A549 (cell line): ENCODE measurements around the gene TP53BP1. TPM values are rescaled to one million over a fixed set of nuclear protein-coding genes. Genes with fewer than 3 reads are reported as not detected.

Source experiments
- ATAC-seq, 2 experiments: fragments of 200-7000 bp in 1 of 2; fragments of >200 bp in 1 of 2; cut with Nextera tagmentation in 1 of 2; cut with Tn5 transposase in 1 of 2; 3 replicates each; pipeline versions ENCODE4 v1.8.0 to v1.9.1; 2018 to 2020; ENCODE audit warnings: mild to moderate bottlenecking in 1 of 2, moderate library complexity in 1 of 2
- CTCF ChIA-PET: fragments of 300-600 bp; sonication (Branson Sonifier 250); formaldehyde crosslinking; extraction: SDS; loops from one replicate; lab custom pipeline; 2021; ENCODE audit warnings: antibody characterized with exemption, inconsistent platforms; lab: Yijun Ruan, JAX
- POLR2A ChIA-PET: fragments of 350-600 bp; formaldehyde crosslinking; extraction: SDS; loops from one replicate; lab custom pipeline; 2021; ENCODE audit warnings: antibody characterized with exemption, inconsistent platforms; lab: Yijun Ruan, JAX
- DNase-seq, 2 experiments: peaks; one replicate each; pipeline versions ENCODE4 v3.0.0 to v3.0.0-alpha.2; 2011 to 2016; ENCODE audit warnings: low read depth in 1 of 2, low spot score in 1 of 2
- FAIRE-seq: peaks from 2 replicates; lab custom pipeline; 2011; peaks lifted over from hg19 to GRCh38; lab: Jason Lieb, UNC
- H3K27ac ChIP-seq, 2 experiments: fragments of >200 bp; sonication (Bioruptor Twin); formaldehyde crosslinking; 3 replicates each; pipeline ENCODE4 v1.5.1; 2016 to 2017
- H3K4me1 ChIP-seq: fragments of >200 bp; sonication (Bioruptor Twin); formaldehyde crosslinking; 3 replicates; pipeline ENCODE4 v1.6.1; 2016
- H3K4me2 ChIP-seq: fragments of >200 bp; sonication (Bioruptor Twin); formaldehyde crosslinking; 3 replicates; pipeline ENCODE4 v1.6.1; 2016
- H3K4me3 ChIP-seq: fragments of >200 bp; sonication (Bioruptor Twin); formaldehyde crosslinking; 3 replicates; pipeline ENCODE4 v1.5.1; 2016
- H3K9me3 ChIP-seq: fragments of >200 bp; sonication (Bioruptor Twin); formaldehyde crosslinking; 3 replicates; pipeline ENCODE4 v1.6.1; 2016
- BCL3 ChIP-seq: fragments of >200 bp; sonication (Bioruptor Twin); formaldehyde crosslinking; IDR thresholded peaks from 3 replicates; pipeline ENCODE4 v1.6.1; 2016
- CBX2 ChIP-seq: fragments of 200-600 bp; sonication (generic); IDR thresholded peaks from 2 replicates; pipeline ENCODE4 v1.6.1; 2016; ENCODE audit warnings: low read depth, mild to moderate bottlenecking, borderline replicate concordance
- CBX8 ChIP-seq: fragments of 200-600 bp; sonication (generic); IDR thresholded peaks from 2 replicates; pipeline ENCODE4 v1.6.1; 2016
- CEBPB ChIP-seq, 2 experiments: fragments of >200 bp in 1 of 2; sonication (Bioruptor Twin) in 1 of 2; formaldehyde crosslinking in 1 of 2; IDR thresholded peaks; 2 replicates each; pipeline ENCODE4 v1.6.1; 2012 to 2016
- CHD4 ChIP-seq: fragments of 200-600 bp; sonication (generic); IDR thresholded peaks from 2 replicates; pipeline ENCODE4 v1.6.1; 2016; ENCODE audit warnings: antibody characterized with exemption, mild to moderate bottlenecking, borderline replicate concordance
- E2F6 ChIP-seq: IDR thresholded peaks from 2 replicates; pipeline ENCODE4 v1.6.1; 2012; ENCODE audit warnings: low read depth, borderline replicate concordance
- EHMT2 ChIP-seq: fragments of 200-600 bp; sonication (generic); IDR thresholded peaks from 2 replicates; pipeline ENCODE4 v1.6.1; 2016; ENCODE audit warnings: antibody characterized with exemption, low read depth, mild to moderate bottlenecking, moderate library complexity
- ELK1 ChIP-seq: fragments of 150-350 bp; IDR thresholded peaks from 2 replicates; pipeline ENCODE4 v1.6.1; 2014; ENCODE audit warnings: low read depth, mild to moderate bottlenecking, low read length
- EP300 ChIP-seq, 2 experiments: fragments of >200 bp; sonication (Bioruptor Twin); formaldehyde crosslinking; IDR thresholded peaks; 2 replicates in 1 of 2; 3 replicates in 1 of 2; pipeline ENCODE4 v1.6.1; 2016 to 2017
- FOSB ChIP-seq: fragments of 250-450 bp; sonication (Bioruptor Pico); IDR thresholded peaks from 2 replicates; pipeline ENCODE4 v1.5.0; 2020; ENCODE audit warnings: mild to moderate bottlenecking, moderate library complexity
- FOXS1 ChIP-seq: fragments of 250-450 bp; sonication (Bioruptor Pico); IDR thresholded peaks from 2 replicates; pipeline ENCODE4 v1.5.0; 2020; ENCODE audit warnings: mild to moderate bottlenecking, moderate library complexity
- GATA3 ChIP-seq: IDR thresholded peaks from 2 replicates; pipeline ENCODE4 v1.6.1; 2012; ENCODE audit warnings: borderline replicate concordance
- HEYL ChIP-seq: fragments of 250-450 bp; sonication (Bioruptor Pico); IDR thresholded peaks from 2 replicates; pipeline ENCODE4 v1.8.0; 2021; ENCODE audit warnings: mild to moderate bottlenecking, moderate library complexity
- HOXA7 ChIP-seq: fragments of 250-450 bp; sonication (Bioruptor Pico); IDR thresholded peaks from 2 replicates; pipeline ENCODE4 v1.5.0; 2020; ENCODE audit warnings: mild to moderate bottlenecking, moderate library complexity
- HOXB13 ChIP-seq: fragments of 250-450 bp; sonication (Bioruptor Pico); IDR thresholded peaks from 2 replicates; pipeline ENCODE4 v1.5.0; 2020; ENCODE audit warnings: low read depth, mild to moderate bottlenecking, moderate library complexity
- HOXB5 ChIP-seq: fragments of 250-450 bp; sonication (Bioruptor Pico); IDR thresholded peaks from 2 replicates; pipeline ENCODE4 v1.5.0; 2020; ENCODE audit warnings: mild to moderate bottlenecking, moderate library complexity
- JUN ChIP-seq, 2 experiments: fragments of >200 bp; sonication (Bioruptor Twin); formaldehyde crosslinking; IDR thresholded peaks; 2 replicates in 1 of 2; 3 replicates in 1 of 2; pipeline ENCODE4 v1.6.1; 2016 to 2017
- JUNB ChIP-seq: fragments of >200 bp; sonication (Bioruptor Twin); formaldehyde crosslinking; IDR thresholded peaks from 2 replicates; pipeline ENCODE4 v1.6.1; 2016
- KDM1A ChIP-seq: fragments of 200-600 bp; sonication (generic); IDR thresholded peaks from 2 replicates; pipeline ENCODE4 v1.6.1; 2016; ENCODE audit warnings: low read depth, mild to moderate bottlenecking
- MAZ ChIP-seq: fragments of 150-350 bp; IDR thresholded peaks from 2 replicates; pipeline ENCODE4 v1.6.1; 2014; ENCODE audit warnings: antibody characterized with exemption, low read depth, low read length, borderline replicate concordance
- NFE2L2 ChIP-seq: fragments of 150-350 bp; conservative IDR thresholded peaks from 2 replicates; pipeline ENCODE4 v1.6.1; 2014; ENCODE audit warnings: low read length
- NPAS2 ChIP-seq: fragments of 250-450 bp; sonication (Bioruptor Pico); IDR thresholded peaks from 2 replicates; pipeline ENCODE4 v1.8.0; 2022; ENCODE audit warnings: mild to moderate bottlenecking, moderate library complexity, borderline replicate concordance
- PBX3 ChIP-seq: IDR thresholded peaks from 2 replicates; pipeline ENCODE4 v1.6.1; 2012
- PHF8 ChIP-seq: fragments of 200-600 bp; sonication (generic); IDR thresholded peaks from 2 replicates; pipeline ENCODE4 v1.6.1; 2016; ENCODE audit warnings: low read depth, mild to moderate bottlenecking, antibody characterized with exemption, moderate library complexity, borderline replicate concordance
- POLR2A ChIP-seq: IDR thresholded peaks from 2 replicates; pipeline ENCODE4 v1.6.1; 2012; ENCODE audit warnings: mild to moderate bottlenecking, low read length
- RARB ChIP-seq: fragments of 250-450 bp; sonication (Bioruptor Pico); IDR thresholded peaks from 2 replicates; pipeline ENCODE4 v1.8.0; 2021; ENCODE audit warnings: mild to moderate bottlenecking, moderate library complexity
- RCOR1 ChIP-seq: fragments of 150-350 bp; IDR thresholded peaks from 2 replicates; pipeline ENCODE4 v1.6.1; 2014; ENCODE audit warnings: antibody characterized with exemption, low read length, low read depth
- RFX5 ChIP-seq: fragments of 450-650 bp; IDR thresholded peaks from 2 replicates; pipeline ENCODE4 v1.7.1; 2014; ENCODE audit warnings: antibody characterized with exemption, mild to moderate bottlenecking, moderate library complexity
- SMC3 ChIP-seq: fragments of >200 bp; sonication (Bioruptor Twin); formaldehyde crosslinking; IDR thresholded peaks from 3 replicates; pipeline ENCODE4 v1.6.1; 2018; ENCODE audit warnings: inconsistent platforms
- ZC3H11A ChIP-seq: fragments of 450-650 bp; IDR thresholded peaks from 2 replicates; pipeline ENCODE4 v1.6.1; 2014; ENCODE audit warnings: antibody characterized with exemption, mild to moderate bottlenecking
- ZSCAN20 ChIP-seq: fragments of 250-450 bp; sonication (Bioruptor Pico); IDR thresholded peaks from 2 replicates; pipeline ENCODE4 v1.8.0; 2022; ENCODE audit warnings: mild to moderate bottlenecking, moderate library complexity
- WGBS: methylation state at CpG from one replicate; pipeline ENCODE4 v1.1.6; 2017; ENCODE audit errors: missing lambda C conversion rate; 5-methylcytosine and 5-hydroxymethylcytosine counted together
- polyA plus RNA-seq, 4 experiments: library from polyadenylated mRNA; depleted of rRNA in 3 of 4; stranded (reverse); fragments of >200 nt; fragmentation: RNase III in 1 of 4; extraction: RNeasy Plus Mini Kit Qiagen cat#74134 plus additional on column Dnase treatment in 1 of 4; gene quantifications; 2 replicates in 3 of 4; 3 replicates in 1 of 4; pipeline ENCODE4 v1.2.3, GENCODE V29; 2011 to 2017

Gene TP53BP1
- polyA plus RNA-seq, 2 of the 4 experiments (the other 2 are of a cell fraction): 25.0 to 49.8 TPM

GRCh38 chr15:43465100-43465499, 27.9 kb downstream of the TP53BP1 start:
- POLR2A ChIA-PET: no interaction called here
- ATAC-seq (no peak), DNase-seq (no peak), FAIRE-seq (no peak)
- Histone ChIP-seq H3K4me2 (no peak overlapping the region), H3K4me1 (no peaks in the 10 kb centered on the region), H3K27ac (no peak overlapping the region), H3K9me3 (no peaks in the 10 kb centered on the region), H3K4me3 (no peak overlapping the region)
- 91% methylated on average over 2 of the region's 2 CpGs for WGBS
- CTCF ChIA-PET: no interaction called here
- no peak for TF ChIP-seq HOXB5
- TF ChIP-seq EHMT2: no peak
- TF ChIP-seq KDM1A: no peak
- no peak for TF ChIP-seq CHD4
- TF ChIP-seq RCOR1: no peak
- no peak for TF ChIP-seq ELK1
- TF ChIP-seq SMC3: no peak
- no peak for TF ChIP-seq ZC3H11A
- TF ChIP-seq HOXB13 (CRISPR knock-in tag): no peak
- no peak for TF ChIP-seq CBX8
- TF ChIP-seq CEBPB (IDR thresholded peaks at IDR 0.05): no peak
- no peak for TF ChIP-seq ZSCAN20 (CRISPR knock-in tag)
- no peak for TF ChIP-seq RFX5
- no peak for TF ChIP-seq JUNB

GRCh38 chr15:43463998-43464397, 29.0 kb downstream of the TP53BP1 start:
- ChIA-PET CTCF (no interaction called here), POLR2A (no interaction called here)
- no peak for FAIRE-seq
- no peak for DNase-seq
- 91% methylated on average over 1 of the region's 1 CpG for WGBS
- Histone ChIP-seq H3K27ac (no peak overlapping the region), H3K4me2 (no peak overlapping the region), H3K4me3 (no peak overlapping the region), H3K9me3 (no peaks in the 10 kb centered on the region), H3K4me1 (no peaks in the 10 kb centered on the region)
- no peak for TF ChIP-seq FOSB (CRISPR knock-in tag)
- no peak for TF ChIP-seq E2F6
- no peak for TF ChIP-seq HOXA7 (CRISPR knock-in tag)
- TF ChIP-seq RARB (CRISPR knock-in tag): no peak
- no peak for TF ChIP-seq NPAS2 (CRISPR knock-in tag)
- TF ChIP-seq MAZ: no peak
- TF ChIP-seq PHF8: no peak
- TF ChIP-seq POLR2A: no peak
- no peak for TF ChIP-seq GATA3
- TF ChIP-seq EP300 (IDR thresholded peaks at IDR 0.05): no peak
- TF ChIP-seq JUN (IDR thresholded peaks at IDR 0.05): no peak
- TF ChIP-seq BCL3: no peak
- no peak for TF ChIP-seq FOXS1
- TF ChIP-seq RCOR1: no peak
- TF ChIP-seq HOXB13 (CRISPR knock-in tag): no peak
- TF ChIP-seq PBX3: no peak
- no peak for TF ChIP-seq NFE2L2
- TF ChIP-seq HEYL (CRISPR knock-in tag): no peak
- TF ChIP-seq CBX2: no peak
- no peak for ATAC-seq
